Neural cell (in vitro differentiated cells): ENCODE results near the gene PLCB4. TPM values are rescaled to one million over a fixed set of nuclear protein-coding genes. Genes with fewer than 3 reads are reported as not detected.

Experiments used
- H2AFZ ChIP-seq: fragments of 200-600, 300-800 bp; sonication (generic), shearing (Covaris generic); 2 replicates; pipeline ENCODE4 v1.6.0; 2014; ENCODE audit warnings: low read depth, mild to moderate bottlenecking, antibody characterized with exemption, low read length, moderate library complexity
- H3F3A ChIP-seq: fragments of 200-600 bp; shearing (Covaris generic); 2 replicates; pipeline ENCODE4 v1.6.1; 2016; ENCODE audit warnings: mild to moderate bottlenecking, moderate library complexity, mixed read lengths, antibody characterized with exemption, low read length; ENCODE audit not compliant: insufficient read depth, poor library complexity, severe bottlenecking
- H3K27ac ChIP-seq: fragments of 200-600, 300-800 bp; sonication (generic), shearing (Covaris generic); 2 replicates; pipeline ENCODE4 v1.5.1; 2014; ENCODE audit warnings: mild to moderate bottlenecking, low read length, moderate library complexity
- H3K27me3 ChIP-seq: fragments of 300-800, 200-600 bp; sonication (generic), shearing (Covaris generic); 2 replicates; pipeline ENCODE4 v1.6.0; 2014; ENCODE audit warnings: mild to moderate bottlenecking, low read depth, low read length, moderate library complexity; ENCODE audit not compliant: insufficient read depth
- H3K36me3 ChIP-seq: fragments of 300-800, 200-600 bp; sonication (generic), shearing (Covaris generic); 2 replicates; pipeline ENCODE4 v1.5.1; 2014; ENCODE audit warnings: mild to moderate bottlenecking, antibody characterized with exemption, low read length, moderate library complexity; ENCODE audit not compliant: insufficient read depth
- H3K4me2 ChIP-seq: fragments of 300-800, 200-600 bp; sonication (generic), shearing (Covaris generic); 2 replicates; pipeline ENCODE4 v1.6.0; 2014; ENCODE audit warnings: mild to moderate bottlenecking, low read length
- H3K4me3 ChIP-seq: fragments of 300-800, 200-600 bp; sonication (generic), shearing (Covaris generic); 2 replicates; pipeline ENCODE4 v1.5.1; 2014; ENCODE audit warnings: mild to moderate bottlenecking, low read length, moderate library complexity
- H3K79me2 ChIP-seq: fragments of 200-600 bp; shearing (Covaris generic); replicated peaks from 2 replicates; pipeline ENCODE4 v1.6.0; 2014; ENCODE audit warnings: mild to moderate bottlenecking, low read length, moderate library complexity; ENCODE audit not compliant: insufficient read depth
- H3K9ac ChIP-seq: fragments of 300-800, 200-600 bp; sonication (generic), shearing (Covaris generic); 2 replicates; pipeline ENCODE4 v1.6.1; 2016; ENCODE audit warnings: mild to moderate bottlenecking, low read length, mixed read lengths
- H3K9me2 ChIP-seq: fragments of 200-600 bp; shearing (Covaris generic); 2 replicates; pipeline ENCODE4 v1.6.1; 2016; ENCODE audit warnings: mild to moderate bottlenecking, low read length, mixed read lengths; ENCODE audit not compliant: insufficient read depth
- H3K9me3 ChIP-seq: fragments of 200-600, 300-800 bp; sonication (generic), shearing (Covaris generic); 2 replicates; pipeline ENCODE4 v1.6.1; 2016; ENCODE audit warnings: mild to moderate bottlenecking, mixed run types, low read length, moderate library complexity, mixed read lengths
- H4K20me1 ChIP-seq: fragments of 200-600 bp; shearing (Covaris generic); 2 replicates; pipeline ENCODE4 v1.6.1; 2016; ENCODE audit warnings: mild to moderate bottlenecking, mixed run types; ENCODE audit not compliant: insufficient read depth
- CTCF ChIP-seq: fragments of 450-650 bp; IDR thresholded peaks from 2 replicates; pipeline ENCODE4 v1.5.1; 2014; ENCODE audit warnings: antibody characterized with exemption, mild to moderate bottlenecking, moderate library complexity; ENCODE audit not compliant: poor library complexity, severe bottlenecking
- EP300 ChIP-seq: fragments of 450-650 bp; conservative IDR thresholded peaks from 2 replicates; pipeline ENCODE4 v1.6.1; 2014; ENCODE audit warnings: antibody characterized with exemption, mild to moderate bottlenecking, moderate library complexity; ENCODE audit not compliant: poor library complexity, severe bottlenecking
- EZH2 ChIP-seq: fragments of 200-600, 300-800 bp; shearing (Covaris generic), sonication (generic); IDR thresholded peaks from 2 replicates; pipeline ENCODE4 v1.6.1; 2014; ENCODE audit warnings: antibody characterized with exemption, low read length, borderline replicate concordance, mild to moderate bottlenecking; ENCODE audit not compliant: insufficient read depth, poor library complexity, severe bottlenecking
- MXI1 ChIP-seq: fragments of 450-650 bp; conservative IDR thresholded peaks from 2 replicates; pipeline ENCODE4 v1.6.1; 2014; ENCODE audit warnings: antibody characterized with exemption, mild to moderate bottlenecking; ENCODE audit not compliant: poor library complexity, severe bottlenecking
- POLR2AphosphoS5 ChIP-seq: IDR thresholded peaks from 2 replicates; pipeline ENCODE4 v1.6.1; 2012
- RAD21 ChIP-seq: fragments of 450-650 bp; conservative IDR thresholded peaks from 2 replicates; pipeline ENCODE4 v1.6.1; 2014; ENCODE audit warnings: antibody characterized with exemption, mild to moderate bottlenecking, moderate library complexity
- REST ChIP-seq: IDR thresholded peaks from 2 replicates; pipeline ENCODE4 v1.6.1; 2012; ENCODE audit warnings: borderline replicate concordance
- SMC3 ChIP-seq: fragments of 450-650 bp; conservative IDR thresholded peaks from 2 replicates; pipeline ENCODE4 v1.6.1; 2014; ENCODE audit warnings: antibody characterized with exemption, mild to moderate bottlenecking, moderate library complexity; ENCODE audit not compliant: poor library complexity
- TAF1 ChIP-seq: IDR thresholded peaks from 2 replicates; pipeline ENCODE4 v1.6.1; 2012; ENCODE audit warnings: low read depth
- polyA plus RNA-seq: library from polyadenylated mRNA; depleted of rRNA; stranded (reverse); fragments of >200 nt; gene quantifications from 2 replicates; pipeline ENCODE4 v1.2.3, GENCODE V29; 2014

Gene PLCB4
- polyA plus RNA-seq, 1 donor from 2014 or later = 13.1 TPM

GRCh38 chr20:9137001-9137400 is 68.1 kb downstream of the PLCB4 start:
- Histone ChIP-seq H3K9me3 (no peaks in the 10 kb centered on the region), H4K20me1 (no peaks in the 10 kb centered on the region), H3K79me2 (no peaks in the 10 kb centered on the region), H3K4me2 (no peak overlapping the region), H3K27me3 (no peaks in the 10 kb centered on the region), H3K9me2 (no peaks in the 10 kb centered on the region), H2AFZ (no peak overlapping the region), H3K4me3 (no peak overlapping the region), H3K27ac (no peak overlapping the region), H3K36me3 (no peaks in the 10 kb centered on the region), H3K9ac (no peak overlapping the region), H3F3A (no peaks in the 10 kb centered on the region)
- TF ChIP-seq REST = no peak

- H3K79me2 ChIP-seq = no peaks in the 10 kb centered on the region
These were observed 70.4 kb downstream of the PLCB4 start for GRCh38 chr20:9139106-9139833.

More at GRCh38 chr20:9139106-9139833, 70.4 kb downstream of the PLCB4 start:
- Histone ChIP-seq H3K27ac (no peak overlapping the region), H3K4me2 (no peak overlapping the region), H3K27me3 (no peaks in the 10 kb centered on the region), H3K9me2 (no peaks in the 10 kb centered on the region), H3K4me3 (no peak overlapping the region), H3K9ac (no peak overlapping the region), H3K36me3 (no peaks in the 10 kb centered on the region), H3F3A (no peaks in the 10 kb centered on the region), H4K20me1 (no peaks in the 10 kb centered on the region), H2AFZ (no peak overlapping the region), H3K9me3 (no peaks in the 10 kb centered on the region)
- TF ChIP-seq TAF1 (no peak), EP300 (no peak), MXI1 (no peak), EZH2 (no peak), RAD21 (no peak), CTCF (no peak), POLR2AphosphoS5 (no peak), REST (no peak), SMC3 (no peak)
